Nephron (organoid): ENCODE results near the gene DPP6.

Experiments
- H3K27ac Mint-ChIP-seq, 3 experiments: 2 replicates each; pipeline ENCODE4 v1.8.0; 2020; ENCODE audit warnings: mixed read lengths in 3 of 3, mild to moderate bottlenecking in 2 of 3, moderate library complexity in 1 of 3
- H3K27me3 Mint-ChIP-seq: 2 replicates; pipeline ENCODE4 v1.8.0; 2021; ENCODE audit warnings: low read depth, mild to moderate bottlenecking, moderate library complexity, mixed read lengths
- H3K36me3 Mint-ChIP-seq: 2 replicates; pipeline ENCODE4 v1.8.0; 2020; ENCODE audit warnings: low read depth, mixed read lengths
- H3K4me1 Mint-ChIP-seq: 2 replicates; pipeline ENCODE4 v1.8.0; 2020; ENCODE audit warnings: mixed read lengths
- H3K4me3 Mint-ChIP-seq, 3 experiments: 2 replicates each; pipeline ENCODE4 v1.8.0; 2020; ENCODE audit warnings: mild to moderate bottlenecking in 3 of 3, mixed read lengths in 3 of 3, moderate library complexity in 2 of 3
- H3K9me3 Mint-ChIP-seq: 2 replicates; pipeline ENCODE4 v1.8.0; 2020; ENCODE audit warnings: mixed read lengths
- TF ChIP-seq, protein P1 (sequence below), 3 experiments: fragments of 200-600 bp; sonication (generic); IDR thresholded peaks; one replicate each; pipeline ENCODE4 v1.5.0; 2021; ENCODE audit warnings: antibody characterized with exemption in 3 of 3; ENCODE audit not compliant: unreplicated experiment in 3 of 3

The DPP6 gene

DNA sequence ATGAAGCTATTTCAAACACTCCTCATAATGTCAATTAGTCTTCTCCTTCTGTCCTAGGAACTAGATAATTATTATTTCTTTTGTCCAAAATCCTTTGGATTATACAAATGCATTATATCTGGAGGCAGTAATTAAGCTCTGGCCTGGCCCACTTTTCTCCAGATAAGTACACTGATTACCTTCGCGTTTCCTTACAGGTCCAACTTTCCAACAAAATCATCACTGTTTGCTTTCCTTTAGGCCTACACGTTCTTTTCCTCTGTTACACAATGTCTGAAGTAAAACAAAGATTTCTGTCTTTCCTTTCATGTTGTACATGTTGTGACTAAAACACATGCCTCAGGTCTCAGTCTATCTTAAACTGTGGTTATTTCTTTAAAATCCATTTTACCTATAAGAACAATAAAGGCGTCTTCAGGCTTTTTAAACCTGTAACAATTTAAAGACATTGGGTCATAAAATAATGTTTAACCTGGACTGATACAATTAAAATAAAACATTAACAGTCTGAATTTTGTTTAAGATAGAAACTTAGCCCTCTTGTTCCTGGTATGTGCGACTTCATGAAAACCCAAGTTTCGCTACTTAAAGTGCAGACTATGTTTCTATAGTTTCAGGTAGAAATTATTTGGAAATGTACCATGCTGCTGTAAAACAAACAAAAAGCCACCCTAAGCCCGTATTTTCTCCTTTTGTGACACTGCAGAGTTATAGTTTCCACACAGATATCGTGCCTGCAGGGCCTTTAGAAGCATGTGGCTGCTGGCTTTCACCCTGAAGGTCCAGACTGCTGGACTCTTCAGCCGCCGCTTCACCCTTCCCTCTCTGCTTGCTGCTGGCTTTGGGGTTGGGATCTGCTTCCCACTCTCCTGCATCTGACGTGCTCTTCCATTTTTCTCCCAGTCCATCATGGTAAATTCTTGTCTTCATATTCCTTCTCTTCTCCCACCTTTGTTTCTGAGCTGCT is 381.7 kb downstream of the DPP6 start:
- TF ChIP-seq, protein P1, sequence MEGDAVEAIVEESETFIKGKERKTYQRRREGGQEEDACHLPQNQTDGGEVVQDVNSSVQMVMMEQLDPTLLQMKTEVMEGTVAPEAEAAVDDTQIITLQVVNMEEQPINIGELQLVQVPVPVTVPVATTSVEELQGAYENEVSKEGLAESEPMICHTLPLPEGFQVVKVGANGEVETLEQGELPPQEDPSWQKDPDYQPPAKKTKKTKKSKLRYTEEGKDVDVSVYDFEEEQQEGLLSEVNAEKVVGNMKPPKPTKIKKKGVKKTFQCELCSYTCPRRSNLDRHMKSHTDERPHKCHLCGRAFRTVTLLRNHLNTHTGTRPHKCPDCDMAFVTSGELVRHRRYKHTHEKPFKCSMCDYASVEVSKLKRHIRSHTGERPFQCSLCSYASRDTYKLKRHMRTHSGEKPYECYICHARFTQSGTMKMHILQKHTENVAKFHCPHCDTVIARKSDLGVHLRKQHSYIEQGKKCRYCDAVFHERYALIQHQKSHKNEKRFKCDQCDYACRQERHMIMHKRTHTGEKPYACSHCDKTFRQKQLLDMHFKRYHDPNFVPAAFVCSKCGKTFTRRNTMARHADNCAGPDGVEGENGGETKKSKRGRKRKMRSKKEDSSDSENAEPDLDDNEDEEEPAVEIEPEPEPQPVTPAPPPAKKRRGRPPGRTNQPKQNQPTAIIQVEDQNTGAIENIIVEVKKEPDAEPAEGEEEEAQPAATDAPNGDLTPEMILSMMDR (IDR thresholded peaks at IDR 0.05; ENCODE audit: unreplicated experiment in 3 of 3): no peak
- no peak overlapping the region for H3K27ac Mint-ChIP-seq
- no peak overlapping the region for H3K4me3 Mint-ChIP-seq
- H3K9me3 Mint-ChIP-seq: no peaks in the 10 kb centered on the region
- no peaks in the 10 kb centered on the region for H3K27me3 Mint-ChIP-seq
- H3K4me1 Mint-ChIP-seq: no peaks in the 10 kb centered on the region
- H3K36me3 Mint-ChIP-seq: no peaks in the 10 kb centered on the region

DNA sequence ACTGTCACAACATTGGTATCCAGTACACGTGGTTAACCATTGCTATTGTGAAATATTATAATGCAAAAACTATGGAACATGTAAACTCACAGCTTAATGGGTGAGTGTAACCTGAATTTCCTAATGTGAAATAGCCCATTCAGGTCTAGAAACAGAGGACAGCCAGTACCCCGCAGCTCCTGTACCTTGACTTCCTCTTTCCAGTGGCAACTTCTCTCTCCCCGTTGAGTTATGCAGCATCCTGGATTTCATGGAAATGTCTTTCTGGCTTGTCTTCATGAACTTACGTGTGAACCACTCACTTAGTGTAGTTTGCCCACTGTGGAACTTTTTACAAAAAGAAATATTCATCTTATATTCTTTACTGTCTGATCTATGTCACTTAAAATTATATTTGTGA is 384.4 kb downstream of the DPP6 start:
- H3K4me3 Mint-ChIP-seq: no peak overlapping the region
- no peaks in the 10 kb centered on the region for H3K4me1 Mint-ChIP-seq
- H3K27me3 Mint-ChIP-seq: no peaks in the 10 kb centered on the region
- H3K36me3 Mint-ChIP-seq: no peaks in the 10 kb centered on the region
- no peak overlapping the region for H3K27ac Mint-ChIP-seq
- TF ChIP-seq, protein P1 (IDR thresholded peaks at IDR 0.05; ENCODE audit: unreplicated experiment in 3 of 3): no peak
- H3K9me3 Mint-ChIP-seq: no peaks in the 10 kb centered on the region

DNA sequence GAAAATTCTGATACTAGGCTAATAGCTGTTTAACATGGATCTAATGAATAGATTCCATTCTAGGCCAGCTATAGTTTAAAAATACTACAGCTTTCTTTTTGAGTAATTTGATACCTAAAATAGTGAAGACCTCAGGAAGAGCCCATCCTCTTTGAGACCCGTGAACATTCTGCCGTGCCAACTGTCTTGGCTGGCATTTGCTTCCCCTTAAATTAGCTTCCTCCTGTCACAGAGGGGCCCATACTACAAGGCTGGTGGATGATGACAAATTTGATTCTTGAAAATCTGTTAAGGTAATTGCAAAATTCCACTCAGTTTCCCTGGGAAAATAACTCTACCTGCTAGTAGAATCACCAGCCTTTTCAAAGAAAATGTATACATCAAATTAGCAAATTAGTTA is 385.0 kb downstream of the DPP6 start:
- H3K27me3 Mint-ChIP-seq: no peaks in the 10 kb centered on the region
- no peak overlapping the region for H3K4me3 Mint-ChIP-seq
- TF ChIP-seq, protein P1 (IDR thresholded peaks at IDR 0.05; ENCODE audit: unreplicated experiment in 3 of 3): no peak
- H3K36me3 Mint-ChIP-seq: no peaks in the 10 kb centered on the region
- H3K27ac Mint-ChIP-seq: no peak overlapping the region
- no peaks in the 10 kb centered on the region for H3K4me1 Mint-ChIP-seq
- no peaks in the 10 kb centered on the region for H3K9me3 Mint-ChIP-seq

DNA sequence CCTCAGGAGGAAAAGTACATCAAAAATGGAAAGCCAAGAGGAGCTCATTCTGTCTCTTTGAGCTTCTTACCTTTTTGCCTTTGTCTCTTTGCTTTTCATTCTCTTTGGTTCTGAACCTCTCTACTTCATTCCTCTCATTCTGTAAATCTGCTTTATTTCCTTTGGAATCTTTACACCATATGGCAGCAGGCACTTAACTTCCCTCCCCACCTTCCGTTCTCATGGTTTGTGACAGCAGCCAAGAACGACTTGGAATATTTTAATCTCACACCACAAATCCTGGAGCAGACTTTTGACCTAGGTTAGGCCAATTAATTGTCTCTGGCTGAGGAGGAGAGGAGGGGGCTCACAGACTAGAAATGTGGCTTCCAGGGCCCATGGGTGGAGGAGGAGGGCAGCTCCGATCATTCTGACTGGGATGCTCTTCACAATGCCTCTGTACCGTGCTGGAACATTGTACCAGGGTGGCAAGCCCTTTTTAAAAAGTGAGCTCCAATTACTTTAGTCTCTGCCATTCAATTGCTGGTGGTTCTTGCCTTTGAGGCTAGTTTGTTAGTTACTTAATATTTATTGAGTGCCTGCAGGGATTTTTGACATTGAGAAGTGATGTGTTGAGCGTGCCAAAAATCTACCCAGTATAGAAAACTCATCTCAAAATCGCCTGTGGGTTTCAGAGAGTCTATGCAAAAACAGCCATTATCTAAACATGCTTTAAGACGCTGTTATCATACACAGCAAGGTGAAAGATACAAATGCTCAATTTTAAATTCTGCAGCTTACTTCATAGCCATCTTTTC is 386.6 kb downstream of the DPP6 start:
- TF ChIP-seq, protein P1 (IDR thresholded peaks at IDR 0.05; ENCODE audit: unreplicated experiment in 3 of 3): no peak
- Mint-ChIP-seq H3K9me3 (no peaks in the 10 kb centered on the region), H3K27me3 (no peaks in the 10 kb centered on the region), H3K27ac (no peak overlapping the region), H3K36me3 (no peaks in the 10 kb centered on the region), H3K4me3 (no peak overlapping the region), H3K4me1 (peaks cover 6% of the 10 kb centered on the region)

DNA sequence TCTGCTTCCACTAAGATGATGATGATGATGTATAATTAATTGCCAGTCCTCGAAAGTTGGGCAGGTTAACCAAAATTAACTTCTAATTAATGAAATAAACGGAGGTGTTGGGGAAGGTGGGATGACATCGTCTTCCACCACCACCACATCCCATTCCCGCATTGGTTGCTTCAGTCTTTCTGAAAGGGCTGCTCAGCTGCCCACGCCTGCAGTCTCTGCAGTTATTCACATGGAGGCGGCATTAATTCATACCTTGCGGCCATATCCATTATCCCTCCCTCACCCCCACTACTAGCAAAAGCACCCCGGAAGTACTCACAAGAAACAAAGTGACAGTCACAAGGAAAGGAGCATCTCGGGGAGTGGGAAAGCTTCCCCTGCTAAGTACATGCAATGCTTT is 387.9 kb downstream of the DPP6 start:
- TF ChIP-seq, protein P1 (IDR thresholded peaks at IDR 0.05; ENCODE audit: unreplicated experiment in 3 of 3): no peak
- Mint-ChIP-seq H3K4me3 (no peak overlapping the region), H3K27ac (no peak overlapping the region), H3K36me3 (no peaks in the 10 kb centered on the region), H3K27me3 (no peaks in the 10 kb centered on the region), H3K9me3 (no peaks in the 10 kb centered on the region), H3K4me1 (peaks cover 6% of the 10 kb centered on the region)
